Measurements from ENCODE around the gene TIGAR. TPM values are rescaled to one million over a fixed set of nuclear protein-coding genes. Genes with fewer than 3 reads are reported as not detected.

The TIGAR gene
- total RNA-seq, 5 donors from 2014 or later (not counting 1 experiment from before 2014, with no cell fraction given): 6.7 to 11.4 (median 7.5) TPM

DNA sequence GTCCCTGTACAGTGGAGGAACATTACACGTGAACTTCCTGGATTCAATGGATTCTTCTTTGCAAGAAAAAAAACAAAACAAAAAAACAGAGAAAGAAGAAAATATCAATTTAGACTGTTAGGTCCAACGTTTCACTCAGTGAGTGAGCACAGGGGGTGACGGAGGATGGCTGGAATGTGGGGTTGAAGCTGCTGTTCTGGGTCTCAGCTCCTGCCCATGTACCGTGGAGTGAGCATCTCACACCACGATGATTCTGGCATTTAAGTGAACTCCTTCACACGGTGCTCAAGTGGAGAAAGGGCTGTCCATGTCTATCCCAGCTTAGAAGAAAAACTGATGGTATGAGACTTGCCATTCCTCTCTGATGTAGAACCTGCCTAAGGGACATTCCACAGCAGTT lies 24.3 kb upstream of the TIGAR start:
- Histone ChIP-seq H3K4me1 (ENCODE audit: control insufficient read depth in 1 of 2, extremely low read depth in 1 of 2, insufficient read depth in 2 of 2, low read length in 2 of 2) (peaks cover 8 to 33% of the 10 kb centered on the region in 2 experiments), H3K27me3 (replicated peaks in 1 of 2; ENCODE audit: control insufficient read depth in 2 of 2, extremely low read depth in 1 of 2, insufficient read depth in 2 of 2, low read length in 1 of 2) (no peaks in the 10 kb centered on the region), H3K36me3 (ENCODE audit: control insufficient read depth in 2 of 2, extremely low read depth in 1 of 2, insufficient read depth in 1 of 2, low read length in 1 of 2) (peaks cover 13 to 88% of the 10 kb centered on the region in 2 donors), H3K4me3 (ENCODE audit: control insufficient read depth in 1 of 2, extremely low read depth in 1 of 2, low read length in 1 of 2) (no peak overlapping the region), H3K27ac (ENCODE audit: low read length) (no peak overlapping the region), H3K9me3 (no peaks in the 10 kb centered on the region)
- POLR2A ChIA-PET: interaction anchor here in 1 of 2 donors (0.5 to 0.8 kb wide), 2 partner anchors 19 to 21 kb away, joined by 3 to 4 read pairs; no protein-coding TSS in a partner anchor
- Mint-ChIP-seq H3K9me3 (no peaks in the 10 kb centered on the region), H3K4me1 (peaks cover 35 to 48% (median 48%) of the 10 kb centered on the region in 3 donors), H3K27ac (peak overlapping the region; percentile 80 to 99), H3K4me3 (no peak overlapping the region), H3K27me3 (no peaks in the 10 kb centered on the region), H3K36me3 (peaks cover 74% of the 10 kb centered on the region)
- CTCF ChIA-PET: interaction anchor here in 1 of 2 donors (1.0 kb wide), 1 partner anchor 20 kb away, joined by 3 read pairs; no protein-coding TSS in a partner anchor
- DNase-seq: no peak
- 80% methylated on average over 2 of the region's 6 CpGs for WGBS (ENCODE audit: insufficient coverage)
- ATAC-seq (replicated peaks in 1 of 4): no peak

DNA sequence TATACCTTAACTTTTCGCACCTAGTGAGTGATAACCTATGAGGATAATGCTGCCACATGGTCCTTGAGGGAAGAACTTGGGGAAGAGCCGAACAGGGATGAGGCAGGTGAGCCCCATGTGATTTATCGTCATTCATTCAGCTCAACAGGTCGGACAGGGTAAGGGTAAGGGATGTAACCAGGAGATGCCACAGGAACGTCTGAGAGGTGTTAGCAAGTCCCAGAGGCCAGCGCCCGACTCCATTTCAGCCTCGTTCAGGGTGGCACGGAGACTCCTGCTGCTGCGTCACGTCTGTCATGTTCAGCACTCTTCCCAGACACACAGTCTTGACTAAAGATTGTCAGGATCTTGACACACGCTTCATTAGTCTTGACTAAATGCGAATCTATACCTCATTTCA lies 23.4 kb upstream of the TIGAR start:
- POLR2A ChIA-PET: interaction anchor here in 1 of 2 donors (0.5 kb wide), 1 partner anchor 17 kb away, joined by 4 read pairs; no protein-coding TSS in a partner anchor

DNA sequence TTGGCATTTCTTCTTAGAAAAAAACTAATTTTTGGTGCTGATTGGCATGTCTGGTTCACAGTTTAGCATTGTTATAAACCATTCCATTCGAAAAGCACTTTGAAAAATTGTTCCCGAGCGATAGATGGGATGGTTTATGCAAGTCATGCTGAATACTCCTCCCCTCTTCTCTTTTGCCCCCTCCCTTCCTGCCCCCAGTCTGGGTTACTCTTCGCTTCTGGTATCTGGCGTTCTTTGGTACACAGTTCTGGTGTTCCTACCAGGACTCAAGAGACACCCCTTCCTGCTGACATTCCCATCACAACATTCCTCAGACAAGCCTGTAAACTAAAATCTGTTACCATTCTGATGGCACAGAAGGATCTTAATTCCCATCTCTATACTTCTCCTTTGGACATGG lies 20.1 kb upstream of the TIGAR start:
- ChIA-PET POLR2A (interaction anchor here in 1 of 2 donors (0.6 kb wide), 1 partner anchor 21 kb away, joined by 4 read pairs; no protein-coding TSS in a partner anchor), CTCF (interaction anchor here in 1 of 2 donors (0.7 kb wide), 1 partner anchor 13 kb away, joined by 3 read pairs; no protein-coding TSS in a partner anchor)
- H3K27ac ChIP-seq (ENCODE audit: low read length): no peak overlapping the region
- no peaks in the 10 kb centered on the region for H3K27me3 ChIP-seq (replicated peaks in 1 of 2; ENCODE audit: control insufficient read depth in 2 of 2, extremely low read depth in 1 of 2, insufficient read depth in 2 of 2, low read length in 1 of 2)
- peaks cover 79% of the 10 kb centered on the region for H3K36me3 Mint-ChIP-seq
- H3K36me3 ChIP-seq (ENCODE audit: control insufficient read depth in 2 of 2, extremely low read depth in 1 of 2, insufficient read depth in 1 of 2, low read length in 1 of 2): peaks cover 16 to 94% of the 10 kb centered on the region in 2 donors
- 89% methylated on average over 3 of the region's 5 CpGs for WGBS (ENCODE audit: insufficient coverage)
- no peak overlapping the region for H3K4me3 ChIP-seq (ENCODE audit: control insufficient read depth in 1 of 2, extremely low read depth in 1 of 2, low read length in 1 of 2)
- peaks cover 0 to 17% (median 11%) of the 10 kb centered on the region in 3 donors for H3K4me1 Mint-ChIP-seq
- H3K9me3 Mint-ChIP-seq: no peaks in the 10 kb centered on the region
- H3K27me3 Mint-ChIP-seq: no peaks in the 10 kb centered on the region
- peak overlapping the region; percentile 48 to 55 for H3K27ac Mint-ChIP-seq
- peaks cover 0 to 1% of the 10 kb centered on the region in 2 experiments for H3K4me1 ChIP-seq (ENCODE audit: control insufficient read depth in 1 of 2, extremely low read depth in 1 of 2, insufficient read depth in 2 of 2, low read length in 2 of 2)
- DNase-seq (no peak), ATAC-seq (replicated peaks in 1 of 4) (no peak)
- H3K9me3 ChIP-seq: no peaks in the 10 kb centered on the region
- no peak overlapping the region for H3K4me3 Mint-ChIP-seq

More for the DNA sequence above, 23.4 kb upstream of the TIGAR start:
- peaks cover 17 to 88% of the 10 kb centered on the region in 2 donors for H3K36me3 ChIP-seq (ENCODE audit: control insufficient read depth in 2 of 2, extremely low read depth in 1 of 2, insufficient read depth in 1 of 2, low read length in 1 of 2)
- H3K4me1 ChIP-seq (ENCODE audit: control insufficient read depth in 1 of 2, extremely low read depth in 1 of 2, insufficient read depth in 2 of 2, low read length in 2 of 2): peaks cover 3 to 24% of the 10 kb centered on the region in 2 experiments
- no peaks in the 10 kb centered on the region for H3K9me3 Mint-ChIP-seq
- H3K9me3 ChIP-seq: no peaks in the 10 kb centered on the region
- WGBS (ENCODE audit: insufficient coverage): 91% methylated on average over 11 of the region's 13 CpGs
- no peak for ATAC-seq (replicated peaks in 1 of 4)
- peaks cover 26 to 40% (median 39%) of the 10 kb centered on the region in 3 donors for H3K4me1 Mint-ChIP-seq
- H3K27me3 Mint-ChIP-seq: no peaks in the 10 kb centered on the region
- no peak overlapping the region for H3K4me3 ChIP-seq (ENCODE audit: control insufficient read depth in 1 of 2, extremely low read depth in 1 of 2, low read length in 1 of 2)
- H3K4me3 Mint-ChIP-seq: no peak overlapping the region
- H3K27ac Mint-ChIP-seq: no peak overlapping the region
- no peak overlapping the region for H3K27ac ChIP-seq (ENCODE audit: low read length)
- CTCF ChIA-PET: interaction anchor here in 1 of 2 donors (0.5 kb wide), 1 partner anchor 133 kb away, joined by 5 read pairs; no protein-coding TSS in a partner anchor
- H3K27me3 ChIP-seq (replicated peaks in 1 of 2; ENCODE audit: control insufficient read depth in 2 of 2, extremely low read depth in 1 of 2, insufficient read depth in 2 of 2, low read length in 1 of 2): no peaks in the 10 kb centered on the region
- H3K36me3 Mint-ChIP-seq: peaks cover 80% of the 10 kb centered on the region
- DNase-seq: no peak

GRCh38 chr12:4301932-4302501 lies 19.0 kb upstream of the TIGAR start:
- Histone ChIP-seq H3K27me3 (replicated peaks in 1 of 2; ENCODE audit: control insufficient read depth in 2 of 2, extremely low read depth in 1 of 2, insufficient read depth in 2 of 2, low read length in 1 of 2) (no peaks in the 10 kb centered on the region), H3K9me3 (no peaks in the 10 kb centered on the region), H3K36me3 (ENCODE audit: control insufficient read depth in 2 of 2, extremely low read depth in 1 of 2, insufficient read depth in 1 of 2, low read length in 1 of 2) (peaks cover 16 to 93% of the 10 kb centered on the region in 2 donors), H3K27ac (ENCODE audit: low read length) (no peak overlapping the region), H3K4me3 (ENCODE audit: control insufficient read depth in 1 of 2, extremely low read depth in 1 of 2, low read length in 1 of 2) (no peak overlapping the region), H3K4me1 (ENCODE audit: control insufficient read depth in 1 of 2, extremely low read depth in 1 of 2, insufficient read depth in 2 of 2, low read length in 2 of 2) (no peaks in the 10 kb centered on the region)
- no peaks in the 10 kb centered on the region for H3K9me3 Mint-ChIP-seq
- 95% methylated on average over 7 of the region's 11 CpGs for WGBS (ENCODE audit: insufficient coverage)
- peaks cover 0 to 12% (median 4%) of the 10 kb centered on the region in 3 donors for H3K4me1 Mint-ChIP-seq
- no peaks in the 10 kb centered on the region for H3K27me3 Mint-ChIP-seq
- POLR2A ChIA-PET: interaction anchor here (0.6 to 0.8 kb wide), 4 partner anchors 15 to 373 kb away, joined by 3 to 8 read pairs (median 5); no protein-coding TSS in a partner anchor
- CTCF ChIA-PET: interaction anchor here in 1 of 2 donors (0.7 kb wide), 1 partner anchor 400 kb away, joined by 6 read pairs; no protein-coding TSS in a partner anchor
- DNase-seq: no peak
- no peak for ATAC-seq (replicated peaks in 1 of 4)
- H3K27ac Mint-ChIP-seq: peak overlapping the region in 1 of 2 donors; percentile 64
- no peak overlapping the region for H3K4me3 Mint-ChIP-seq
- peaks cover 72% of the 10 kb centered on the region for H3K36me3 Mint-ChIP-seq

GRCh38 chr12:4302881-4303280 lies 18.1 kb upstream of the TIGAR start:
- H3K27me3 Mint-ChIP-seq: no peaks in the 10 kb centered on the region
- Histone ChIP-seq H3K27me3 (replicated peaks in 1 of 2; ENCODE audit: control insufficient read depth in 2 of 2, extremely low read depth in 1 of 2, insufficient read depth in 2 of 2, low read length in 1 of 2) (no peaks in the 10 kb centered on the region), H3K36me3 (ENCODE audit: control insufficient read depth in 2 of 2, extremely low read depth in 1 of 2, insufficient read depth in 1 of 2, low read length in 1 of 2) (peaks cover 16 to 92% of the 10 kb centered on the region in 2 donors), H3K4me3 (ENCODE audit: control insufficient read depth in 1 of 2, extremely low read depth in 1 of 2, low read length in 1 of 2) (no peak overlapping the region), H3K27ac (ENCODE audit: low read length) (no peak overlapping the region), H3K4me1 (ENCODE audit: control insufficient read depth in 1 of 2, extremely low read depth in 1 of 2, insufficient read depth in 2 of 2, low read length in 2 of 2) (no peaks in the 10 kb centered on the region), H3K9me3 (no peaks in the 10 kb centered on the region)
- H3K4me1 Mint-ChIP-seq: peaks cover 0 to 10% (median 3%) of the 10 kb centered on the region in 3 donors
- ChIA-PET POLR2A (no interaction called here), CTCF (interaction anchor here in 1 of 2 donors (1.2 kb wide), 1 partner anchor 25 kb away, joined by 3 read pairs; no protein-coding TSS in a partner anchor)
- no peak for DNase-seq
- peak overlapping the region; percentile 27 to 64 for H3K27ac Mint-ChIP-seq
- no peak overlapping the region for H3K4me3 Mint-ChIP-seq
- ATAC-seq (replicated peaks in 1 of 4): no peak
- no peaks in the 10 kb centered on the region for H3K9me3 Mint-ChIP-seq
- 97% methylated on average over 3 of the region's 8 CpGs for WGBS (ENCODE audit: insufficient coverage)
- H3K36me3 Mint-ChIP-seq: peaks cover 71% of the 10 kb centered on the region

- H3K27me3 ChIP-seq (replicated peaks in 1 of 2; ENCODE audit: control insufficient read depth in 2 of 2, extremely low read depth in 1 of 2, insufficient read depth in 2 of 2, low read length in 1 of 2): no peaks in the 10 kb centered on the region
- ChIA-PET POLR2A (interaction anchor here in 1 of 2 donors (0.5 kb wide), 1 partner anchor 166 kb away, joined by 6 read pairs; no protein-coding TSS in a partner anchor), CTCF (interaction anchor here (0.6 to 1.2 kb wide), 2 partner anchors 26 to 34 kb away, joined by 3 read pairs; no protein-coding TSS in a partner anchor)
- H3K27ac ChIP-seq (ENCODE audit: low read length): no peak overlapping the region
- Mint-ChIP-seq H3K4me3 (no peak overlapping the region), H3K4me1 (peaks cover 0 to 8% (median 0%) of the 10 kb centered on the region in 3 donors), H3K27ac (peak overlapping the region; percentile 66 to 72), H3K9me3 (no peaks in the 10 kb centered on the region), H3K36me3 (peaks cover 70% of the 10 kb centered on the region), H3K27me3 (no peaks in the 10 kb centered on the region)
- ATAC-seq (replicated peaks in 1 of 4) (no peak), DNase-seq (no peak)
- WGBS (ENCODE audit: insufficient coverage): 98% methylated on average over 3 of the region's 3 CpGs
- H3K36me3 ChIP-seq (ENCODE audit: control insufficient read depth in 2 of 2, extremely low read depth in 1 of 2, insufficient read depth in 1 of 2, low read length in 1 of 2): peaks cover 13 to 92% of the 10 kb centered on the region in 2 donors
- H3K4me3 ChIP-seq (ENCODE audit: control insufficient read depth in 1 of 2, extremely low read depth in 1 of 2, low read length in 1 of 2): no peak overlapping the region
- H3K9me3 ChIP-seq: no peaks in the 10 kb centered on the region
- no peaks in the 10 kb centered on the region for H3K4me1 ChIP-seq (ENCODE audit: control insufficient read depth in 1 of 2, extremely low read depth in 1 of 2, insufficient read depth in 2 of 2, low read length in 2 of 2)
Measured at GRCh38 chr12:4303750-4304149, 17.3 kb upstream of the TIGAR start.

All from T-cell (primary cell).